ENCODE data around the gene GRIK2.
A peak's percentile ranks its signal among the peaks of the same experiment; 100 is the strongest.

GRIK2 gene

GRCh38 chr6:101816716-101817115 lies 423.2 kb downstream of the GRIK2 start:
- no peak for DNase-seq

- DNase-seq, result no peak
Observed at GRCh38 chr6:101818051-101818450, 424.5 kb downstream of the GRIK2 start.

- no peak for DNase-seq
Observed at GRCh38 chr6:101824551-101825345, 431.2 kb downstream of the GRIK2 start.

- peak; percentile 66 for DNase-seq
Observed at GRCh38 chr6:101826269-101826668, 432.8 kb downstream of the GRIK2 start.

GRCh38 chr6:101826678-101827077 lies 433.2 kb downstream of the GRIK2 start:
- DNase-seq, result peak; percentile 53

- DNase-seq, result peak; percentile 89
Observed at GRCh38 chr6:101830501-101831031, 437.1 kb downstream of the GRIK2 start.

- DNase-seq, result no peak
Observed at GRCh38 chr6:101832371-101832770, 438.9 kb downstream of the GRIK2 start.

GRCh38 chr6:101840100-101840499 lies 446.6 kb downstream of the GRIK2 start:
- no peak for DNase-seq

- DNase-seq, result no peak
Observed at GRCh38 chr6:101845172-101845571, 451.7 kb downstream of the GRIK2 start.

GRCh38 chr6:101845621-101846020 lies 452.1 kb downstream of the GRIK2 start:
- no peak for DNase-seq

GRCh38 chr6:101847690-101848089 lies 454.2 kb downstream of the GRIK2 start:
- no peak for DNase-seq

- no peak for DNase-seq
Observed at GRCh38 chr6:101851911-101852310, 458.4 kb downstream of the GRIK2 start.

- peak; percentile 16 for DNase-seq
Observed at GRCh38 chr6:101853231-101854085, 459.9 kb downstream of the GRIK2 start.

- no peak for DNase-seq
Observed at GRCh38 chr6:101876431-101876830, 482.9 kb downstream of the GRIK2 start.

GRCh38 chr6:101878554-101879276 lies 485.2 kb downstream of the GRIK2 start:
- DNase-seq, result no peak

GRCh38 chr6:101879782-101880181 lies 486.3 kb downstream of the GRIK2 start:
- no peak for DNase-seq

- peak; percentile 6 for DNase-seq
Observed at GRCh38 chr6:101883505-101883904, 490.0 kb downstream of the GRIK2 start.

- no peak for DNase-seq
Observed at GRCh38 chr6:101887532-101887931, 494.0 kb downstream of the GRIK2 start.

GRCh38 chr6:101907356-101908217 lies 514.1 kb downstream of the GRIK2 start:
- DNase-seq, result no peak

GRCh38 chr6:101909366-101909765 lies 515.9 kb downstream of the GRIK2 start:
- no peak for DNase-seq

GRCh38 chr6:101912311-101912710 lies 518.8 kb downstream of the GRIK2 start:
- DNase-seq, result no peak

GRCh38 chr6:101918471-101918870 lies 525.0 kb downstream of the GRIK2 start:
- peak; percentile 71 for DNase-seq
